ENCODE data around the gene SRSF7. TPM values are rescaled to one million over a fixed set of nuclear protein-coding genes. Genes with fewer than 3 reads are reported as not detected.
"Not testable (repeated sequence)": the region's sequence is repeated elsewhere in the genome, so short reads cannot be mapped to it uniquely, and the experiment has no call there.

SRSF7 gene
- total RNA-seq, 1 donor from 2014 or later = 215 TPM

GRCh38 chr2:38712871-38713270 is 38.3 kb downstream of the SRSF7 start:
- DNase-seq (ENCODE audit: low read depth) = no peak
- no peak overlapping the region for H3K4me3 ChIP-seq (ENCODE audit: low read depth, low read length)
- no peak for TF ChIP-seq CTCF (conservative IDR thresholded peaks at IDR 0.05; ENCODE audit: low read depth, low read length)

GRCh38 chr2:38712413-38712812 is 38.7 kb downstream of the SRSF7 start:
- no peak for TF ChIP-seq CTCF (conservative IDR thresholded peaks at IDR 0.05; ENCODE audit: low read depth, low read length)
- no peak for DNase-seq (ENCODE audit: low read depth)
- no peak overlapping the region for H3K4me3 ChIP-seq (ENCODE audit: low read depth, low read length)

- no peak for DNase-seq (ENCODE audit: low read depth)
- no peak for TF ChIP-seq CTCF (conservative IDR thresholded peaks at IDR 0.05; ENCODE audit: low read depth, low read length)
- H3K4me3 ChIP-seq (ENCODE audit: low read depth, low read length) = no peak overlapping the region
Observed at GRCh38 chr2:38711558-38711957, 39.6 kb downstream of the SRSF7 start.

- H3K4me3 ChIP-seq (ENCODE audit: low read depth, low read length) = no peak overlapping the region
- DNase-seq (ENCODE audit: low read depth) = no peak
- TF ChIP-seq CTCF (conservative IDR thresholded peaks at IDR 0.05; ENCODE audit: low read depth, low read length) = no peak
Observed at GRCh38 chr2:38709567-38710194, 41.5 kb downstream of the SRSF7 start.

- no peak for TF ChIP-seq CTCF (conservative IDR thresholded peaks at IDR 0.05; ENCODE audit: low read depth, low read length)
- no peak for DNase-seq (ENCODE audit: low read depth)
Observed at GRCh38 chr2:38708900-38709566, 42.1 kb downstream of the SRSF7 start.

GRCh38 chr2:38708491-38708890 is 42.7 kb downstream of the SRSF7 start:
- not testable (repeated sequence) for H3K4me3 ChIP-seq (ENCODE audit: low read depth, low read length); DNase-seq (ENCODE audit: low read depth)

More at GRCh38 chr2:38708900-38709566, 42.1 kb downstream of the SRSF7 start:
- H3K4me3 ChIP-seq (ENCODE audit: low read depth, low read length) = no peak overlapping the region

- no peak for DNase-seq (ENCODE audit: low read depth)
- H3K4me3 ChIP-seq (ENCODE audit: low read depth, low read length) = no peak overlapping the region
- no peak for TF ChIP-seq CTCF (conservative IDR thresholded peaks at IDR 0.05; ENCODE audit: low read depth, low read length)
Observed at GRCh38 chr2:38706846-38707345, 44.3 kb downstream of the SRSF7 start.

All from epithelial cell of proximal tubule (primary cell).